Stimulated activated CD8-positive, alpha-beta memory T cell treated with anti-CD3 and anti-CD28 coated beads, Interleukin-4, amount 100 ng/mL, for 4 hours (primary cell): Measurements from ENCODE around the gene MPPED1.

Experiments
- DNase-seq, 2 donors: peaks; one replicate each; pipeline ENCODE4 v3.0.0-alpha.2; 2020; ENCODE audit warnings: low read depth in 2 of 2, low spot score in 1 of 2

The MPPED1 gene

GRCh38 chr22:43514476-43515157 lies 102.8 kb downstream of the MPPED1 start:
- no peak for DNase-seq

DNA sequence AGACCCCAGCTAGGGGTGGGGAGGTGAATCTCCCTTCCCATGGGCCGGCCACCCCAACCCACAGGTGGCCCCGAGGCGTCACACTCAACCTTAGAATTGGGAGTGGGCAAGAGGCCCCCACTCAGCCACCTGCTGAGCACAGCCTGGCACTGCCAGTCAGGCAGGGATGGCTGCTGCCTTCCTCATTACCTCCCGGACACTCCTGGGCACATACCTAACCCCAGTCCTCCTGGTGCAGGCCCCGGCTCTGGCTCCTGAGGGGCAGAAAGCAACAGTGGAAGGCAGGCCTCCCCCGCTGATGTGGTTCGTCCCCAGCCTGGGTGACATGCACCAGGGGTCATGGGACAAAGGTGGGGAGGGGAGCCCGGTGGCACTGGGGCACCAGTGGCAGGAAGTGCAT lies 103.6 kb downstream of the MPPED1 start:
- no peak for DNase-seq

- DNase-seq = no peak
These were observed 104.1 kb downstream of the MPPED1 start for GRCh38 chr22:43515902-43516301.

DNA sequence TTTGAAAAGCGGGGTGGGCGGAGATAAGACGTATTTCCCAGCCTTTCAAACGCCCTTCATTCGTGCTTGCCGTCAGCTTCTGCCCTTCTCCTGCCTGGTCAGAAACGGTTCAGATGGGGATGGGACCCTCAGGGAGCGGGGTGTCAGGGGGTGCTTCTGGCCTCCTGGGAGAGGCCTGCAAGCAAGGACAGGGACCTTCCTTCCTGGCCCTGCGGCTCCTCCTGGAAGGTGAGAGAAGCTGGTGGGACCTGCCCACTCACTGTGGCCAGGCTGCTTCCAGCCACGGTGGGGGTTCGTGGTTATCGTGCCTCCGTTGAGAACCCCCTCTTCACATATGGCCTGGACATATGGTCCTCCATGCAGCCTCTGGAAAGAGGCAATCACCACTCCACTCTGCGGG lies 104.6 kb downstream of the MPPED1 start:
- DNase-seq = no peak

GRCh38 chr22:43516996-43517635 lies 105.3 kb downstream of the MPPED1 start:
- no peak for DNase-seq

DNA sequence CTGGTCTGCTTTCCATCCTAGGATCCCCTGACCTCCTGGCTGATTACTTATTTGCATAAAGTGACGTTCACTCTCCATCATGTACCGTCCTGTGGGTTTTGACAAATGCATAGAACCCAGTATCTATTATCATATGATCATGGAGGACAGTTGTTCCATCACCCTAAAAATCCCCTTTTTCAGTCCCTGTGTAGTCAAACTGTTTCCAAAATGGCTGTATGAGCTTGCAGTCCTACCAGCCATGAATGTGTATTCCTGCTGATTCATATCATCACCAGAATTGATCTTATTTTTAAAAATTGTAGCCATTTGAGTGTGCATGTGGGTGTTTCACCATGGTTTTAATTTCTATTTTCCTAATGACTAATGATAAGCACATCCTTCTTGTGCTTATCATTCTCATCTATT lies 108.8 kb downstream of the MPPED1 start:
- DNase-seq = no peak

GRCh38 chr22:43521716-43522115 lies 109.9 kb downstream of the MPPED1 start:
- DNase-seq = no peak

DNA sequence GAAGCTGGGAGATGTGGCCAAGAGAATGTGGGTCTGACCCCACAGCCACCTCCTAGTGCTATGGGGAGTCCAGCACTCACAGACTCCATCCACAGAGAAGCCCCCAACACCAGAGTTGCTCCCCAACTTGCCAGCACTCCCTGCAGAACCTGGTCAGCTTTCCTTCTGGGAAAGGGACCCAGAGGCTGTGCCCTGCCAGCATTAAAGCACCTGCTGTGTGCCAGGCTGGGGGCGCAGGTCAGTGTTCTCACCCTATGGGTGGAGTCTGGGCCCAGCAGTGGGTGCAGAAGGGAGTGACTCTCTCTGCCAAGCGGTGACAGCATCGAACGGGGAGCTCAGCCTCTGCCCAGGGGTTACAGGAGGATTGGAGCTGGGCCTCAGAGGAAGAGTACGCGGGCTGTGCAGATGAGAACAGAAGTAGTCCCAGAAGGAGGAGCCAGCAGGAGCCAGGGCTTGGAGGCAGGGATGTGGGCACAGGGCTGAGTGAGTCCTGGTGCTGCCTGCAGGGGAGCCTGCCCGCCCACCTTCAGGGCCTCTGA lies 114.4 kb downstream of the MPPED1 start:
- no peak for DNase-seq

DNA sequence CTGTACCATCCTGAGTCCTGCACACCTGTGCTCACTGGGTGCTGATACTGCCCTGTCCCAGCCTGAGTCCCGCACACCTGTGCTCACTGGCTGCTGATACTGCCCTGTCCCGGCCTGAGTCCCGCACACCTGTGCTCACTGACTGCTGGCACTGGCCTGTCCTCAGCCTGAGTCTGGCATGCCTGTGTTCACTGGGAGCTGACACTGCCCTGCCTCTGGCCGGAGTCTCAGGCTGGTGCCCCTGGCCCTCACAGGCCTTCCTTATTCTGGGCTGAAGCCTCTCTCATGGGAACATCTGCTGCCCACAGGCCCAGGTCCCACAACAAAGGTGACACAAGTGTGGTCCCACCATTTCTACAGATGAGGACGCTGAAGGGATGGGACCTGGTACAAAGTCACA lies 115.1 kb downstream of the MPPED1 start:
- no peak for DNase-seq

GRCh38 chr22:43528601-43529360 lies 117.0 kb downstream of the MPPED1 start:
- DNase-seq = no peak

GRCh38 chr22:43529461-43529860 lies 117.6 kb downstream of the MPPED1 start:
- no peak for DNase-seq

DNA sequence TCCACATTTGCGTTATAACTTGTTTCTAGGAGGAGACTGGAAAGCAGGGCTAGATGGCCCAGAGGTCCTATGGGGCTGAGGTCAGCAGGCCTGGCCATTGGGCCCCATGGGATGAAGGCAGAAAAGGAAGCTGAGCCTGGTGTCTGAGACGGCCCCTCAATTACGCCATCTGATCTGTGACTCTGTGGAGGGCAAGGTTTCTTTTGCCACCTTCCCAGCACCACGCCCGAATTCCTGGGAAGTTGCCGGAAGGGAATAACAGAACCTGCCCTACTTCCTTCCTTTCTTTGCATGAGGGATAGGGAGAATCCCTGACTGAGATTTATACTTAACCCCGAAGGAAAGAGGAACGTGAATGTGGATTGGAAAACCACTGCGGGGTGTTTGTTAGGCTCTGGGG lies 118.1 kb downstream of the MPPED1 start:
- DNase-seq = no peak

GRCh38 chr22:43530349-43531201 lies 118.8 kb downstream of the MPPED1 start:
- no peak for DNase-seq

GRCh38 chr22:43531651-43532050 lies 119.8 kb downstream of the MPPED1 start:
- DNase-seq = no peak

DNA sequence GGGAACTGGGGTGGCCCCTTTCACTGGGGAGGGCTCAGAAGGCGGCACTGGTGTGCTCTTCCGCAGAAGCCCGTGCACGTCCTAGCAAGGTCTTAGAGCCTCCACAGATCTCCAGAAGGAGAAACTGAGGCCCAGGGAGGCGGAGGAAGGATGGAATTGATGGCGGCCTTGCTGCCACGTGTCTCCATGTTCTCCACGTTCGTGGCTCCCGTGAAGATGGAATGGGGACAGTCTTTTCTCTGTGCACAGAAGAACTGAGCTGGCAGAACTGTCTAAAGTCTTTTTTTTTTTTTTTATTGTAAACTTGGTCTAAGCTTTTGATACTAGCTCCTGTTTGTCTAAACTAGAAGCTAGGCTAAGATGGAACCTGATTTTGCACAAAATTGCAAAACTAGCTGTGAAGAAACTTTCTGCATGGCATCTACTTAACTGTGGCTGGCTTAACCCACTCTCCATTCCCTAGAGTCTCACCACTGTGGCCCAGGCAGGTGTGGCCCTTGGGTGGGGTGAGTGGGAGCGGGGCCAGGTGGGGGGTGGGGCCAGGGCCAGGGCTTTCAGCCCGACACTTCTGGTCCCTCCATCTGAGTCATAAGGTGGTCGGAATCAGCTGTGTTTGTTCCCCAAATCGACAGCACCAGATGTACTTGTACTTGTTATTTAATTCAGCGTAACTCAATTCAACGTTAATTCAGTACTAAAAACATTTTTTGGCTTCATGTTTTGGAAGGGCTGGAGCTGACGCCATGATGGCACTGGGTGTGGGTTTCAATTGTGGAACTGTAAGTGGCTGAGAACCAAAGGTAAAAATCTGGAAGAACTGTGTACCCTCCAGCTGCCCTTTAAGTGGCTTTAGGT lies 120.7 kb downstream of the MPPED1 start:
- DNase-seq = no peak

DNA sequence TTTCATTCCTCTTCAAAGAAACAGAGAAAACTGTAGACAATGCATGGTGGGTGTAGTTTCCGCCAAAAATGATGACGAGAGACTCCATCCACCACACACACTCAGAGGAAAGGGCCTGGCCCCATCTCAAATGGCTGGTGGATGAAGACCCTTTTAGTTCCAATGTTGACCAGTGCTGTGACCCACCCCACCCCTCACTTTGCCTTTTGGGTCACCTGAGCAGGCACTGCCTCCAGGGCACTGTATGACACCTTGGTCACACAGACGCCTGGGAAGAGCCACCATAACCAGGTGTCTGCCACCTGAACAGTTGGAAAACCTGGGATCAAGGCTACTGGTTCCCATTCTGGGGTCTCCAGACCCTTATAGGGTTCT lies 121.3 kb downstream of the MPPED1 start:
- no peak for DNase-seq

DNA sequence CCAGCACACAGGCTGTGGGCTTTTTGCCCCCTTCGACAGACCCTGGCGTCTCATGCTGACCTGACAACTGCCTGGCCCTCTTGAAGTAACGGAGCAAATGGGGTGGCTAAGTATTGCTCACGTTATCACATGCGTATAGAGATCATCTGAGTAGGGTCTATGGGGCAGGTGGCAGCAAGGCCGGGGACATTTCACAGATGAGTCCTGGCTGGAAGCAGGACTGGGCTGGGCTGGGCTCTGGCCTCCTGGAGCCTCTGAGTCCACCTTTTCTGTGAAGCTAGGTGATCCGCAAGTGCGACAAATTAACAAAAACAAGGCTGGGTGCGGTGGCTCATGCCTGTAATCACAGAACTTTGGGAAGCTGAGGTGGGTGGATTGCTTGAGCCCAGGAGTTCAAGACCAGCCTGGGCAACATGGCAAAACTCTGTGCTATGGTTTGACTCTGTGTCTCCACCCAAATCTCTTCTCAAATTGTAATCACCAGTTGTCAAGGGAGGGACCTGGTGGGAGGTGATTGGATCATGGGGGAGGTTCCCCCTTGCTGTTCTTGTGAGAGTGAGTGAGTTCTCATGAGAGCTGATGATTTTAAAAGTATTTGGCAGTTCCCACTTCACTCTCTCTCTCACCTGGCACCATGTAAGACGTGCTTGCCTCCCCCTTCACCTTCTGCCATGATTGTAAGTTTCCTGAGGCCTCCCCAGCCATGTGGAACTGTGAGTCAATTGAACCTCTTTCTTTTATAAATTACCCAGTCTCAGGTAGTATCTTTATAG lies 122.0 kb downstream of the MPPED1 start:
- no peak for DNase-seq

DNA sequence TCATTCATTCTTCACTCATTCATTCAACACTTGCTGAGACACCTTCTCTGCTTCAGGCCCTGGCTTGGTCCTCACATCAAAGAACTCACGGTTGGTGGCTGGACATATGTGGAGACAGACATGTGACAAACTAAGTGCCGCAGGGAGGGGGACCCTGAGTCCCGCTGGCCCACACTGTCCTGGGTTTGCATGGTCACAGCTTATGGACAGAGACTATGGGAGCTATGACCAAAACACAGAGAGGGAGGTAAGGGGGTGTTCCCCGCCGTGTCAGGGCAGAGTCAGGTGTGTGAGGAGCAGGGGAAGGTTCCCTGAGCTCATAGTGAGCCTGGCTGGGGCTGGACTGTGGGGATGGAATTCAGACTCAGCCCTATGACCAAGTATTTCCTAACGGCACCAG lies 123.1 kb downstream of the MPPED1 start:
- DNase-seq = no peak

DNA sequence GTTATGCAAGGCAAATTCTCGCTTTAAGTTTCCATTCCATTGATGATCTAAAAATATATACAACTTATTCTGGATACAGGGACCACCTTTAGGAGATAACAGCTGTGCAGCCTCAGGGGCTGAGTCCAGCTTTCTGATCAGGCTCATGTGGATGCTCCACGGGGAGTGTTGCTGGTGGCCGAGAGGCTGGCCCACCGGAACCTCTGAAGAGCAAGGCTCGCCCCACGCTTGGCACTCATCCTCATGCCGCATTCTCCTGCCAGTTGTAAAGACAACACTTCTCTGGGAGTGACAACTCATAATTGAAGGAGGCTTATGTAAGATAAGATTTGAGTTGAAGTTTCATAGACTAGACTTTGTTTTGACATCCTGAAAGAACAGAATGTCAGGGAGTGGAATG lies 123.5 kb downstream of the MPPED1 start:
- no peak for DNase-seq

DNA sequence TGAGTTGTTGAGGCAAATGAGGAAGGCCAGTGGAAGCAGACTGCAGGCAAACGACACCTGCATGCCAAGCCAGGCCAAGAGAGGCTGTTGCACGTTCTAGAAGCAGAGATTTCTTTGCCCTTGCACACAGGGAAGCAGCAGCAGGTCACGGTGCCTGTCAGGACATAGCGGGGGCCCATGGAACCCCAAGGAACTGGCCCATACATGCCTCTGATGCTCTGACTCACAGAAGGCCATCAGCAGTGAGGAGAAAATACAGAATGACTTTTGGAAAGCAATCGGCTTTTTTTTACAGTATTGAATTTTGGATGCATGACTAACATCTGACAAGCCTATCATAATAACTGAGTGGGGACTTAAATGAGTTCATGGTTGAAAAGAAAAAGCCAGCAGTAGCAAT lies 123.9 kb downstream of the MPPED1 start:
- no peak for DNase-seq
